ENCODE results near the gene CAT. TPM values are rescaled to one million over a fixed set of nuclear protein-coding genes. Genes with fewer than 3 reads are reported as not detected.
"Not testable (repeated sequence)": the region's sequence is repeated elsewhere in the genome, so short reads cannot be mapped to it uniquely, and the experiment has no call there.

The CAT gene
- total RNA-seq, 2 donors from 2014 or later = 98.8 to 148 TPM

DNA sequence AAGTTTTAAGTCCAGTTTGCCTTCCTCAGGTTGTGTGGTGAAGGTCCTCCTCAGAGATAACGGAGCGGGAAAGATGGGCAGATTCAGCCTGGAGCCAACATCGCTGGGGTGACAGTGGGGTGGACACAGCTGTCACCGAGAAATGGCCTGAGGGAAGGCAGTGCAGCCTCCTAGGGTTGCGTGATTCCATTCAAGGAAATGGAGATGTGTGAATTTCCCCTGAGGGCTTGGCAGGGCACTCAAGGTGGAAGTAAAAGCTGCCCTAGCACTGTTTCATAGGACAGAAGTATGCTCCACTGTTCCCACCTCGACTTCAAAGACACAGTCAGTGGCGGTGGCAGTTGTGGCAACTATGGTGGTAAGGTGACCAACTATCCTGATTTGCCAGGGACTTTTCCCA is 15.4 kb upstream of the CAT start:
- DNase-seq (no peak), ATAC-seq (no peak)
- no peak for TF ChIP-seq POLR2A (IDR thresholded peaks at IDR 0.05)
- TF ChIP-seq, protein P1, sequence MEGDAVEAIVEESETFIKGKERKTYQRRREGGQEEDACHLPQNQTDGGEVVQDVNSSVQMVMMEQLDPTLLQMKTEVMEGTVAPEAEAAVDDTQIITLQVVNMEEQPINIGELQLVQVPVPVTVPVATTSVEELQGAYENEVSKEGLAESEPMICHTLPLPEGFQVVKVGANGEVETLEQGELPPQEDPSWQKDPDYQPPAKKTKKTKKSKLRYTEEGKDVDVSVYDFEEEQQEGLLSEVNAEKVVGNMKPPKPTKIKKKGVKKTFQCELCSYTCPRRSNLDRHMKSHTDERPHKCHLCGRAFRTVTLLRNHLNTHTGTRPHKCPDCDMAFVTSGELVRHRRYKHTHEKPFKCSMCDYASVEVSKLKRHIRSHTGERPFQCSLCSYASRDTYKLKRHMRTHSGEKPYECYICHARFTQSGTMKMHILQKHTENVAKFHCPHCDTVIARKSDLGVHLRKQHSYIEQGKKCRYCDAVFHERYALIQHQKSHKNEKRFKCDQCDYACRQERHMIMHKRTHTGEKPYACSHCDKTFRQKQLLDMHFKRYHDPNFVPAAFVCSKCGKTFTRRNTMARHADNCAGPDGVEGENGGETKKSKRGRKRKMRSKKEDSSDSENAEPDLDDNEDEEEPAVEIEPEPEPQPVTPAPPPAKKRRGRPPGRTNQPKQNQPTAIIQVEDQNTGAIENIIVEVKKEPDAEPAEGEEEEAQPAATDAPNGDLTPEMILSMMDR (IDR thresholded peaks at IDR 0.05) = no peak
- H3K9me3 ChIP-seq = no peaks in the 10 kb centered on the region
- WGBS, 2 donors = 88 to 94% methylated on average over 7 of the region's 7 CpGs
- intact Hi-C loops (cut with DNase I) = no loop called here
- no peaks in the 10 kb centered on the region for H3K27me3 ChIP-seq
- no peaks in the 10 kb centered on the region for H3K4me1 ChIP-seq
- H3K27ac ChIP-seq = no peak overlapping the region
- H3K36me3 ChIP-seq (replicated peaks in 1 of 2; ENCODE audit: insufficient read depth in 1 of 2, low read depth in 2 of 2) = no peaks in the 10 kb centered on the region
- H3K4me3 ChIP-seq = no peak overlapping the region

DNA sequence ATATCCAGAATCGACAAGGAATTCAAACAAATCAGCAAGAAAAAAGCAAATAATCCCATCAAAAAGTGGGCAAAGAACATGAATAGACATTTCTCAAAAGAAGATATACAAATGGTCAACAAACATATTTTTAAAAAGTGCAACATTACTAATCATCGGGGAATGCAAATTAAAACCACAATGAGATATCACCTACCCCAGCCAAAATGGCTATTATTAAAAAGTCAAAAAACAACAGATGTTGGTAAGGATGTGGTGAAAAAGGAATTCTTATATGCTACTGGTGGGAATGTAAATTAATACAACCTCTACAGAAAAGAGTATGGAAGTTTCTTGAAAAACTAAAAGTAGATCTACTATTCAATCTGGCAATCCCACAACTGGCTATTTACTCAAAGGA is 13.9 kb upstream of the CAT start:
- H3K27ac ChIP-seq; H3K4me3 ChIP-seq; intact Hi-C loops (cut with DNase I); H3K27me3 ChIP-seq; DNase-seq; H3K9me3 ChIP-seq; H3K36me3 ChIP-seq (replicated peaks in 1 of 2; ENCODE audit: insufficient read depth in 1 of 2, low read depth in 2 of 2); H3K4me1 ChIP-seq; ATAC-seq: not testable (repeated sequence)
- 68 to 74% methylated on average over 2 of the region's 2 CpGs for WGBS, 2 donors

DNA sequence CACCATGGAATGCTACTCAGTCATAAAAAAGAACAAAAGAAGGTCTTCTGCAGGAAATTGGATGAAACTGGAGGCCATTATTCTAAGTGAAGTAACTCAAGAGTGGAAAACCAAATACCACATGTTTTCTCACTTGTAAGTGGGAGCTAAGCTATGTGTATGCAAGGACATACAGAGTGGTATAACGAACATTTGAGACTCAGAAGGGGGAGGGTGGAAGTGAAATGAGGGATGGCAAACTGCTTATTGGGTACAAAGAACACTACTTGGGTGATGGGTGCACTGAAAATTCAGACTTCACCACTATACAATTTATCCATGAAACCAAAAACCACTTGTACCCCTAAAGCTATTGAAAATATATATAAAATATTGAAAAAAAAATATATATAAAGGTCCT is 13.4 kb upstream of the CAT start:
- intact Hi-C loops (cut with DNase I) = no loop called here
- Histone ChIP-seq H3K4me3 (no peak overlapping the region), H3K36me3 (replicated peaks in 1 of 2; ENCODE audit: insufficient read depth in 1 of 2, low read depth in 2 of 2) (no peaks in the 10 kb centered on the region), H3K27me3 (no peaks in the 10 kb centered on the region), H3K4me1 (no peaks in the 10 kb centered on the region), H3K9me3 (no peaks in the 10 kb centered on the region), H3K27ac (no peak overlapping the region)
- 73 to 94% methylated on average over 1 of the region's 1 CpG for WGBS, 2 donors
- ATAC-seq (no peak), DNase-seq (no peak)
- TF ChIP-seq, protein P1 (IDR thresholded peaks at IDR 0.05) = no peak
- TF ChIP-seq POLR2A (IDR thresholded peaks at IDR 0.05) = no peak

DNA sequence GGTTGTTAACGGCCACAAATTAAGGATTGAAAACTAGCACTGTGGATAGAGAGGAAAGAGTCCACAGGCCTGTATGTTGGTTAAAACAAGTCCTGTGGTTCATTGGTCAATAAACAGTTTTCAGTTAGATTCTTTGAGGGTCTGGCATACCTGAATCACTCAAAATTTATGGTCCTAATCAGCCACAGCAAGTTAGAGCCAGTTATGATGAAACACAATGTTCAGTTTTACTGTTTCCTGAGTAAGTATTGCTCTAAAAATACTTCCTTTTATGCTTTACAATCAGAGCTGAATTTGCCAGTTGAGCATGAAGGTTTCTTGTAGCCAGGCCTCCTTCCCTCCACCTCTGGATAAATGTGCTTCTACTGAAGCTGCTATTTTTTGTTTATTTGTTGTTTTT is 12.9 kb upstream of the CAT start:
- Histone ChIP-seq H3K27me3 (no peaks in the 10 kb centered on the region), H3K4me1 (no peaks in the 10 kb centered on the region), H3K9me3 (no peaks in the 10 kb centered on the region), H3K36me3 (replicated peaks in 1 of 2; ENCODE audit: insufficient read depth in 1 of 2, low read depth in 2 of 2) (no peaks in the 10 kb centered on the region), H3K4me3 (no peak overlapping the region), H3K27ac (no peak overlapping the region)
- WGBS, 2 donors = 82 to 97% methylated on average over 1 of the region's 1 CpG
- intact Hi-C loops (cut with DNase I) = no loop called here
- no peak for ATAC-seq
- DNase-seq = no peak
- TF ChIP-seq POLR2A (IDR thresholded peaks at IDR 0.05) = no peak
- TF ChIP-seq, protein P1 (IDR thresholded peaks at IDR 0.05) = no peak

DNA sequence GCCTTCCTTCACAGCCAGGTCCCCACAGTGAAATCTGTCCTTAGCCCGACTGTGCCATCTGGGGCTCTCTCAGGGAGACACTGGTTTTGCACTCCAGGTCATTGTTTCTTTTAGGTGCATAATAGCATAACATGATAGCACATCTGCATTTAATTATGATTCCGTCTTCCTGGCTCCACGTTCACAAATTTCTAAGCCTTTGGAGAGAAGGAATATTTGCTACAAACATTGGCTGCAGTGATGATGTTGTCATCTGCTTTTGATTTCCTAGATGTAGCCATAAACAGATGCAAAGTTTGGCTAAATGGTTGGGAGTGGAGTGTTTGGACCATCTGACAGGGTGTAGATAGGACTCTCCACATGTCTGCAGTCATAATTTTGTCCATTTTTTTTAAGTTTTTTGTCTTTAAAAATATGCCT is 12.0 kb upstream of the CAT start:
- Histone ChIP-seq H3K27ac (no peak overlapping the region), H3K4me1 (no peaks in the 10 kb centered on the region), H3K9me3 (no peaks in the 10 kb centered on the region), H3K36me3 (replicated peaks in 1 of 2; ENCODE audit: insufficient read depth in 1 of 2, low read depth in 2 of 2) (no peaks in the 10 kb centered on the region), H3K27me3 (no peaks in the 10 kb centered on the region), H3K4me3 (no peak overlapping the region)
- ATAC-seq (no peak), DNase-seq (no peak)
- TF ChIP-seq, protein P1 (IDR thresholded peaks at IDR 0.05) = no peak
- no peak for TF ChIP-seq POLR2A (IDR thresholded peaks at IDR 0.05)
- intact Hi-C loops (cut with DNase I) = no loop called here
- WGBS, 2 donors = 61 to 64% methylated on average over 3 of the region's 3 CpGs

Measured in body of pancreas (tissue), 4 donors.